ENCODE results near the gene RAB36.

Gene RAB36

GRCh38 chr22:23114721-23115020 is 30.6 kb upstream of the RAB36 start:
- no peak for TF ChIP-seq EZH2phosphoT487 (IDR thresholded peaks at IDR 0.05; ENCODE audit: low read length)
- no peak for TF ChIP-seq EZH2 (optimal IDR thresholded peaks at IDR 0.05; ENCODE audit: low read depth, low read length)
- TF ChIP-seq, protein P1, sequence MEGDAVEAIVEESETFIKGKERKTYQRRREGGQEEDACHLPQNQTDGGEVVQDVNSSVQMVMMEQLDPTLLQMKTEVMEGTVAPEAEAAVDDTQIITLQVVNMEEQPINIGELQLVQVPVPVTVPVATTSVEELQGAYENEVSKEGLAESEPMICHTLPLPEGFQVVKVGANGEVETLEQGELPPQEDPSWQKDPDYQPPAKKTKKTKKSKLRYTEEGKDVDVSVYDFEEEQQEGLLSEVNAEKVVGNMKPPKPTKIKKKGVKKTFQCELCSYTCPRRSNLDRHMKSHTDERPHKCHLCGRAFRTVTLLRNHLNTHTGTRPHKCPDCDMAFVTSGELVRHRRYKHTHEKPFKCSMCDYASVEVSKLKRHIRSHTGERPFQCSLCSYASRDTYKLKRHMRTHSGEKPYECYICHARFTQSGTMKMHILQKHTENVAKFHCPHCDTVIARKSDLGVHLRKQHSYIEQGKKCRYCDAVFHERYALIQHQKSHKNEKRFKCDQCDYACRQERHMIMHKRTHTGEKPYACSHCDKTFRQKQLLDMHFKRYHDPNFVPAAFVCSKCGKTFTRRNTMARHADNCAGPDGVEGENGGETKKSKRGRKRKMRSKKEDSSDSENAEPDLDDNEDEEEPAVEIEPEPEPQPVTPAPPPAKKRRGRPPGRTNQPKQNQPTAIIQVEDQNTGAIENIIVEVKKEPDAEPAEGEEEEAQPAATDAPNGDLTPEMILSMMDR (IDR thresholded peaks at IDR 0.05; ENCODE audit: low read length), result no peak
- H3K9me3 ChIP-seq (replicated peaks; ENCODE audit: insufficient read depth, low read length), result no peaks in the 10 kb centered on the region
- H3K27me3 ChIP-seq (replicated peaks; ENCODE audit: insufficient read depth, low read length), result no peaks in the 10 kb centered on the region
- no peak overlapping the region for H3K4me3 ChIP-seq (ENCODE audit: low read length)
- no peaks in the 10 kb centered on the region for H3K79me2 ChIP-seq (ENCODE audit: low read length)
- no peak overlapping the region for H3K27ac ChIP-seq (ENCODE audit: low read length)
- H3K36me3 ChIP-seq (replicated peaks; ENCODE audit: insufficient read depth, low read length), result no peaks in the 10 kb centered on the region
- H3K4me2 ChIP-seq (ENCODE audit: low read depth, low read length), result no peak overlapping the region
- no peak overlapping the region for H2AFZ ChIP-seq (ENCODE audit: low read length)
- H3K4me1 ChIP-seq (ENCODE audit: low read length), result no peaks in the 10 kb centered on the region
- DNase-seq, result no peak
- no peak overlapping the region for H3K9ac ChIP-seq (ENCODE audit: low read length)
- H3F3A ChIP-seq (ENCODE audit: insufficient read depth, low read length), result no peaks in the 10 kb centered on the region
- no peaks in the 10 kb centered on the region for H4K20me1 ChIP-seq (ENCODE audit: insufficient read depth, low read length)
- H3K9me2 ChIP-seq (replicated peaks; ENCODE audit: insufficient read depth, low read length), result no peaks in the 10 kb centered on the region

GRCh38 chr22:23115369-23115768 is 29.9 kb upstream of the RAB36 start:
- no peak overlapping the region for H3K9ac ChIP-seq (ENCODE audit: low read length)
- no peak overlapping the region for H2AFZ ChIP-seq (ENCODE audit: low read length)
- H3F3A ChIP-seq (ENCODE audit: insufficient read depth, low read length), result no peaks in the 10 kb centered on the region
- no peak for DNase-seq
- no peaks in the 10 kb centered on the region for H3K36me3 ChIP-seq (replicated peaks; ENCODE audit: insufficient read depth, low read length)
- no peaks in the 10 kb centered on the region for H3K79me2 ChIP-seq (ENCODE audit: low read length)
- no peaks in the 10 kb centered on the region for H3K9me3 ChIP-seq (replicated peaks; ENCODE audit: insufficient read depth, low read length)
- H3K4me3 ChIP-seq (ENCODE audit: low read length), result no peak overlapping the region
- H4K20me1 ChIP-seq (ENCODE audit: insufficient read depth, low read length), result no peaks in the 10 kb centered on the region
- no peak overlapping the region for H3K27ac ChIP-seq (ENCODE audit: low read length)
- no peaks in the 10 kb centered on the region for H3K4me1 ChIP-seq (ENCODE audit: low read length)
- no peak for TF ChIP-seq EZH2 (optimal IDR thresholded peaks at IDR 0.05; ENCODE audit: low read depth, low read length)
- TF ChIP-seq EZH2phosphoT487 (IDR thresholded peaks at IDR 0.05; ENCODE audit: low read length), result no peak
- TF ChIP-seq, protein P1 (IDR thresholded peaks at IDR 0.05; ENCODE audit: low read length), result no peak
- no peak overlapping the region for H3K4me2 ChIP-seq (ENCODE audit: low read depth, low read length)
- H3K9me2 ChIP-seq (replicated peaks; ENCODE audit: insufficient read depth, low read length), result no peaks in the 10 kb centered on the region
- no peaks in the 10 kb centered on the region for H3K27me3 ChIP-seq (replicated peaks; ENCODE audit: insufficient read depth, low read length)

- DNase-seq, result no peak
Observed at GRCh38 chr22:23115825-23116494, 29.3 kb upstream of the RAB36 start.

More at GRCh38 chr22:23115825-23116494, 29.3 kb upstream of the RAB36 start:
- Histone ChIP-seq H3K4me2 (ENCODE audit: low read depth, low read length) (no peak overlapping the region), H3K9ac (ENCODE audit: low read length) (no peak overlapping the region), H3K27me3 (replicated peaks; ENCODE audit: insufficient read depth, low read length) (no peaks in the 10 kb centered on the region), H3K27ac (ENCODE audit: low read length) (no peak overlapping the region), H2AFZ (ENCODE audit: low read length) (no peak overlapping the region), H3K9me3 (replicated peaks; ENCODE audit: insufficient read depth, low read length) (no peaks in the 10 kb centered on the region), H4K20me1 (ENCODE audit: insufficient read depth, low read length) (no peaks in the 10 kb centered on the region), H3F3A (ENCODE audit: insufficient read depth, low read length) (no peaks in the 10 kb centered on the region), H3K4me1 (ENCODE audit: low read length) (no peaks in the 10 kb centered on the region), H3K79me2 (ENCODE audit: low read length) (no peaks in the 10 kb centered on the region), H3K9me2 (replicated peaks; ENCODE audit: insufficient read depth, low read length) (no peaks in the 10 kb centered on the region), H3K4me3 (ENCODE audit: low read length) (no peak overlapping the region), H3K36me3 (replicated peaks; ENCODE audit: insufficient read depth, low read length) (no peaks in the 10 kb centered on the region)
- TF ChIP-seq EZH2 (optimal IDR thresholded peaks at IDR 0.05; ENCODE audit: low read depth, low read length), result no peak
- TF ChIP-seq EZH2phosphoT487 (IDR thresholded peaks at IDR 0.05; ENCODE audit: low read length), result no peak
- TF ChIP-seq, protein P1 (IDR thresholded peaks at IDR 0.05; ENCODE audit: low read length), result no peak
